SK-N-SH (cell line): Measurements from ENCODE around the gene MAPK8IP1. TPM values are rescaled to one million over a fixed set of nuclear protein-coding genes. Genes with fewer than 3 reads are reported as not detected.
"Not testable (repeated sequence)": the region's sequence is repeated elsewhere in the genome, so short reads cannot be mapped to it uniquely, and the experiment has no call there.

Source experiments
- CTCF ChIA-PET: fragments of 300-600, 350-600 bp; formaldehyde crosslinking; extraction: SDS; loops from one replicate; lab custom pipeline; 2021; lab: Yijun Ruan, JAX
- POLR2A ChIA-PET: fragments of 350-600 bp; sonication (Branson Sonifier 250); formaldehyde crosslinking; extraction: SDS; loops from one replicate; lab custom pipeline; 2020; ENCODE audit warnings: antibody characterized with exemption, inconsistent platforms; lab: Yijun Ruan, JAX
- DNase-seq: peaks from one replicate; pipeline ENCODE4 v3.0.0; 2012
- H2AFZ ChIP-seq: fragments of 200-600 bp; sonication (generic); 2 replicates; pipeline ENCODE4 v1.8.1; 2016; ENCODE audit warnings: antibody characterized with exemption, mild to moderate bottlenecking, low read depth
- H3F3A ChIP-seq: fragments of 200-600 bp; sonication (generic); replicated peaks from 2 replicates; pipeline ENCODE3; 2016; ENCODE audit warnings: antibody characterized with exemption, mild to moderate bottlenecking; ENCODE audit not compliant: insufficient read depth
- H3K27ac ChIP-seq, 2 experiments: fragments of 200-500 bp in 1 of 2; fragments of 200-600 bp in 1 of 2; sonication (Bioruptor generic) in 1 of 2; sonication (generic), shearing (Covaris generic) in 1 of 2; 2 replicates each; pipeline versions ENCODE4 v1.5.1 to v1.6.1; 2014 to 2016; ENCODE audit warnings: low read depth in 2 of 2, inconsistent platforms in 1 of 2, low read length in 1 of 2, mild to moderate bottlenecking in 1 of 2, mixed read lengths in 1 of 2
- H3K27me3 ChIP-seq: fragments of 200-600 bp; sonication (generic), shearing (Covaris generic); 2 replicates; pipeline ENCODE4 v1.6.1; 2016; ENCODE audit warnings: mixed run types; ENCODE audit not compliant: insufficient read depth
- H3K36me3 ChIP-seq, 2 experiments: fragments of 200-500 bp in 1 of 2; fragments of 200-600 bp in 1 of 2; sonication (Bioruptor generic) in 1 of 2; sonication (generic) in 1 of 2; replicated peaks in 1 of 2; 2 replicates each; pipeline versions ENCODE3 to v1.5.1; 2014 to 2016; ENCODE audit warnings: low read length in 1 of 2, mild to moderate bottlenecking in 1 of 2; ENCODE audit not compliant: insufficient read depth in 2 of 2, control insufficient read depth in 1 of 2
- H3K4me1 ChIP-seq, 2 experiments: fragments of 200-500 bp in 1 of 2; fragments of 200-600 bp in 1 of 2; sonication (Bioruptor generic) in 1 of 2; sonication (generic), shearing (Covaris generic) in 1 of 2; 2 replicates each; pipeline versions ENCODE4 v1.5.1 to v1.6.1; 2014 to 2016; ENCODE audit warnings: low read depth in 1 of 2, low read length in 1 of 2, mixed run types in 1 of 2; ENCODE audit not compliant: insufficient read depth in 2 of 2, control insufficient read depth in 1 of 2
- H3K4me2 ChIP-seq: fragments of 200-600 bp; sonication (generic), shearing (Covaris generic); 2 replicates; pipeline ENCODE4 v1.6.1; 2017; ENCODE audit warnings: mixed run types
- H3K4me3 ChIP-seq, 2 experiments: fragments of 200-500 bp in 1 of 2; fragments of 200-600 bp in 1 of 2; sonication (Bioruptor generic) in 1 of 2; sonication (generic), shearing (Covaris generic) in 1 of 2; 2 replicates each; pipeline versions ENCODE4 v1.5.1 to v1.8.1; 2014 to 2016; ENCODE audit warnings: low read depth in 2 of 2, inconsistent platforms in 1 of 2, low read length in 1 of 2, mild to moderate bottlenecking in 1 of 2, mixed read lengths in 1 of 2, moderate library complexity in 1 of 2
- H3K79me2 ChIP-seq: fragments of 200-600 bp; sonication (generic); 2 replicates; pipeline ENCODE4 v1.8.1; 2017; ENCODE audit warnings: mild to moderate bottlenecking; ENCODE audit not compliant: insufficient read depth
- H3K9ac ChIP-seq: fragments of 200-600 bp; sonication (generic); 2 replicates; pipeline ENCODE4 v1.6.1; 2017; ENCODE audit warnings: mixed run types
- H3K9me2 ChIP-seq: fragments of 200-600 bp; sonication (generic); 2 replicates; pipeline ENCODE4 v1.6.1; 2017; ENCODE audit warnings: mixed run types
- H3K9me3 ChIP-seq: fragments of 200-600 bp; sonication (generic); 2 replicates; pipeline ENCODE4 v1.6.1; 2017; ENCODE audit warnings: mixed run types, mild to moderate bottlenecking, moderate library complexity
- H4K20me1 ChIP-seq: fragments of 200-600 bp; sonication (generic); 2 replicates; pipeline ENCODE4 v1.6.1; 2017; ENCODE audit warnings: mild to moderate bottlenecking, mixed run types; ENCODE audit not compliant: insufficient read depth
- CHD2 ChIP-seq: fragments of 150-350 bp; IDR thresholded peaks from 2 replicates; pipeline ENCODE4 v1.6.1; 2018; ENCODE audit warnings: low read length; ENCODE audit not compliant: partially characterized antibody
- EZH2phosphoT487 ChIP-seq: fragments of 200-600 bp; sonication (generic); IDR thresholded peaks from 2 replicates; pipeline ENCODE4 v1.6.1; 2017; ENCODE audit warnings: low read depth, mixed run types, mild to moderate bottlenecking, antibody characterized with exemption, moderate library complexity, borderline replicate concordance
- FOSL2 ChIP-seq: IDR thresholded peaks from 2 replicates; pipeline ENCODE4 v1.4.0; 2012; ENCODE audit warnings: low read depth, mild to moderate bottlenecking, moderate library complexity, borderline replicate concordance
- FOXM1 ChIP-seq: IDR thresholded peaks from 2 replicates; pipeline ENCODE4 v1.4.0; 2012; ENCODE audit warnings: low read depth, mild to moderate bottlenecking
- GABPA ChIP-seq: IDR thresholded peaks from 2 replicates; pipeline ENCODE4 v1.4.0; 2012; ENCODE audit warnings: low read depth, mild to moderate bottlenecking
- MEF2A ChIP-seq: IDR thresholded peaks from 2 replicates; pipeline ENCODE4 v1.4.0; 2012; ENCODE audit warnings: low read depth, borderline replicate concordance
- NRF1 ChIP-seq: IDR thresholded peaks from 2 replicates; pipeline ENCODE4 v1.6.1; 2012; ENCODE audit warnings: low read depth, mild to moderate bottlenecking, low read length
- POLR2AphosphoS5 ChIP-seq: IDR thresholded peaks from 2 replicates; pipeline ENCODE4 v1.6.1; 2012; ENCODE audit warnings: low read depth, low read length
- RCOR1 ChIP-seq: fragments of 150-350 bp; IDR thresholded peaks from 2 replicates; pipeline ENCODE4 v1.6.1; 2017; ENCODE audit warnings: antibody characterized with exemption, low read length
- RFX5 ChIP-seq: IDR thresholded peaks from 2 replicates; pipeline ENCODE4 v1.6.1; 2012; ENCODE audit warnings: mild to moderate bottlenecking, improper control_type of control experiment, low read length
- RXRA ChIP-seq: IDR thresholded peaks from 2 replicates; pipeline ENCODE4 v1.4.0; 2012; ENCODE audit warnings: low read depth, mild to moderate bottlenecking, borderline replicate concordance
- SIN3A ChIP-seq: IDR thresholded peaks from 2 replicates; pipeline ENCODE4 v1.6.1; 2012; ENCODE audit warnings: low read depth, mild to moderate bottlenecking, low read length, moderate library complexity, borderline replicate concordance
- SMC3 ChIP-seq: IDR thresholded peaks from 2 replicates; pipeline ENCODE4 v1.6.1; 2012; ENCODE audit warnings: low read depth, low read length, improper control_type of control experiment
- TAF1 ChIP-seq: IDR thresholded peaks from 2 replicates; pipeline ENCODE4 v1.6.1; 2012; ENCODE audit warnings: low read depth, mild to moderate bottlenecking, low read length, moderate library complexity, borderline replicate concordance
- TCF12 ChIP-seq: IDR thresholded peaks from 2 replicates; pipeline ENCODE4 v1.4.0; 2012
- TEAD4 ChIP-seq: IDR thresholded peaks from 2 replicates; pipeline ENCODE4 v1.4.0; 2012; ENCODE audit warnings: mild to moderate bottlenecking, borderline replicate concordance; ENCODE audit not compliant: insufficient read depth
- YY1 ChIP-seq: IDR thresholded peaks from 2 replicates; pipeline ENCODE4 v1.4.0; 2012; ENCODE audit warnings: low read depth, mild to moderate bottlenecking
- WGBS: methylation state at CpG from one replicate; pipeline ENCODE4 v1.1.6; 2017; ENCODE audit warnings: low lambda C conversion rate; 5-methylcytosine and 5-hydroxymethylcytosine counted together
- polyA plus RNA-seq, 3 experiments: library from polyadenylated mRNA; depleted of rRNA; stranded (reverse); fragments of >200 nt; gene quantifications; 2 replicates each; pipeline ENCODE4 v1.2.3, GENCODE V29; 2012
- TF ChIP-seq, protein P1 (sequence below): IDR thresholded peaks from 2 replicates; pipeline ENCODE4 v1.4.0; 2012; ENCODE audit warnings: low read depth
- TF ChIP-seq, protein P2 (sequence below): IDR thresholded peaks from 2 replicates; pipeline ENCODE4 v1.4.0; 2012; ENCODE audit warnings: low read depth, borderline replicate concordance
- TF ChIP-seq, protein P3 (sequence below): IDR thresholded peaks from 2 replicates; pipeline ENCODE4 v1.4.0; 2012; ENCODE audit warnings: low read depth, borderline replicate concordance
- TF ChIP-seq, protein P4 (sequence below): IDR thresholded peaks from 2 replicates; pipeline ENCODE4 v1.6.1; 2012; ENCODE audit warnings: mild to moderate bottlenecking, low read depth, low read length, moderate library complexity

MAPK8IP1 gene
- polyA plus RNA-seq, 1 of the 3 experiments (the other 2 are of a cell fraction), result 12.5 TPM

DNA sequence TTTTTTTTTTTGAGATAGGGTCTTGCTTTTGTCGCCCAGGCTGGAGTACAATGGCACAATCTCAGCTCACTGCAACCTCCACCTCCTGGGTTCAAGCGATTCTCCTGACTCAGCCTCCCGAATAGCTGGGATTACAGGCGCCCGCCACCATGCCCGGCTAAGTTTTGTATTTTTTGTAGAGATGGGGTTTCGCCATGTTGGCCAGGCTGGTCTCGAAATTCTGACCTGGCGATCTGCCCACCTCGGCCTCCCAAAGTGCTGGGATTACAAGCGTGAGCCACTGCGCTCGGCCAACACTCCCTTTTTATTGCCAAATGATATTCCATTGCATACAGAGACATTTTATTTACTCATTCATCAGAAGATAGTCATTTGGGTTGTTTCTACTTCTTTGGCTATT is 45.2 kb upstream of the MAPK8IP1 start:
- H3K79me2 ChIP-seq, CTCF ChIA-PET, H2AFZ ChIP-seq, H3K27me3 ChIP-seq, H3K9ac ChIP-seq, H3K4me1 ChIP-seq, H3K9me3 ChIP-seq, POLR2A ChIA-PET, H3K27ac ChIP-seq, DNase-seq, H3K9me2 ChIP-seq, H3F3A ChIP-seq, H3K36me3 ChIP-seq, H3K4me2 ChIP-seq, H3K4me3 ChIP-seq, H4K20me1 ChIP-seq: not testable (repeated sequence)
- 79% methylated on average over 12 of the region's 13 CpGs for WGBS

DNA sequence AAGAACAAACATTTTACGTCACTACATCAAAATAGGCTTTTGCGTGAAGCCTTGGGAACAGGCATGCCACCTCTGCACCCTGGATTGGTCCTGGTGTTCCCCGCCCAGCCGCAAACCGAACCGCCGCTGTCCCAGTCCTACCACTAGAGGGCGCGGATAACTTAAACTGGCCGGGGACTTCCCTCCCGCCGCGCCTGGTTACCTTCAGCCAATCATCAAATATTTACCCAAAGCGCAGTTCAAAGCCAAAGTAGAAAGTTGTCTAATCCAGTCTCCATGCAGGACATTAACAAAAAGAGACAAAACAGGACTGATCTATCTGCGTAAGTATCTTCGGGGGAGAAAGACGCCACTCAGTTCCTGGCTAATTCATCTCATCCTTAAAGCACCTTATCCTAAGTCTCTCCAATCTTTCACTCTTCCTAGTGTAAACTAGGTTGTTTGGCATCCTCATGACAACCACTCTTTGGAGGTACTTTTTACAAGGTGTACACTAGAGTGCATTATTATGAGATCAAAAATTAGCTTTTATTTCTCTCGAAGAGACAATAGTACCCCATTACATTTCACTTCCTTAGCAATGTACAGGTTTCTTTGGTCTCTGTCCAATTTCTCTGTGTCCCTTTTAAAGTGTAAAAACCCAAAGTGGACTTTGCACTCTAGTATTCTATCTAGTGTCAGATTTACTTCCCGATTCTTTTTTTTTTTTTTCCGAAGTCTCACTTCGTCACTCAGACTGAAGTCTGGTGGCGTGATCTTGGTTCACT is 42.1 kb upstream of the MAPK8IP1 start:
- ChIA-PET POLR2A (no interaction called here), CTCF (interaction anchor here (0.6 to 6.5 kb wide), 25 partner anchors 10 to 163 kb away, joined by 3 to 47 read pairs (median 4); no protein-coding TSS in a partner anchor)
- peak; percentile 85 for DNase-seq
- peak overlapping the region; percentile 2 to 38; a peak in 1 of 4 replicates for H3K4me3 ChIP-seq
- H3K4me1 ChIP-seq, result peaks cover 0 to 9% of the 10 kb centered on the region in 2 experiments; a peak in 2 of 4 replicates
- peak overlapping the region; percentile 74; the same call in 1 of the 2 replicates for H2AFZ ChIP-seq
- no peaks in the 10 kb centered on the region for H3K9me3 ChIP-seq
- H3K9ac ChIP-seq, result peak overlapping the region; percentile 40; the same call in 1 of the 2 replicates
- H3K79me2 ChIP-seq, result peaks cover 9% of the 10 kb centered on the region
- H3F3A ChIP-seq, result no peaks in the 10 kb centered on the region
- H3K9me2 ChIP-seq, result no peaks in the 10 kb centered on the region
- peaks cover 3% of the 10 kb centered on the region for H4K20me1 ChIP-seq
- 15% methylated on average over 21 of the region's 22 CpGs for WGBS
- H3K36me3 ChIP-seq, result no peaks in the 10 kb centered on the region
- H3K4me2 ChIP-seq, result peak overlapping the region; percentile 14; the same call in 1 of the 2 replicates
- no peaks in the 10 kb centered on the region for H3K27me3 ChIP-seq
- H3K27ac ChIP-seq, result peak overlapping the region in 1 of 2 experiments; percentile 29; a peak in 1 of 4 replicates
- TF ChIP-seq POLR2AphosphoS5 (no peak), RFX5 (no peak), TCF12 (no peak), CHD2 (peak; percentile 37), SIN3A (no peak), EZH2phosphoT487 (no peak), NRF1 (no peak), FOSL2 (no peak), MEF2A (no peak), FOXM1 (no peak), SMC3 (peak; percentile 72), RCOR1 (0 out of 2 replicates have a peak, but pooled peaks have one; percentile 21), TAF1 (no peak), RXRA (no peak), TEAD4 (no peak), YY1 (no peak), GABPA (no peak)
- TF ChIP-seq, protein P1, sequence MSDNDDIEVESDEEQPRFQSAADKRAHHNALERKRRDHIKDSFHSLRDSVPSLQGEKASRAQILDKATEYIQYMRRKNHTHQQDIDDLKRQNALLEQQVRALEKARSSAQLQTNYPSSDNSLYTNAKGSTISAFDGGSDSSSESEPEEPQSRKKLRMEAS, result peak; percentile 52; the same call in 1 of the 2 replicates
- TF ChIP-seq, protein P2, sequence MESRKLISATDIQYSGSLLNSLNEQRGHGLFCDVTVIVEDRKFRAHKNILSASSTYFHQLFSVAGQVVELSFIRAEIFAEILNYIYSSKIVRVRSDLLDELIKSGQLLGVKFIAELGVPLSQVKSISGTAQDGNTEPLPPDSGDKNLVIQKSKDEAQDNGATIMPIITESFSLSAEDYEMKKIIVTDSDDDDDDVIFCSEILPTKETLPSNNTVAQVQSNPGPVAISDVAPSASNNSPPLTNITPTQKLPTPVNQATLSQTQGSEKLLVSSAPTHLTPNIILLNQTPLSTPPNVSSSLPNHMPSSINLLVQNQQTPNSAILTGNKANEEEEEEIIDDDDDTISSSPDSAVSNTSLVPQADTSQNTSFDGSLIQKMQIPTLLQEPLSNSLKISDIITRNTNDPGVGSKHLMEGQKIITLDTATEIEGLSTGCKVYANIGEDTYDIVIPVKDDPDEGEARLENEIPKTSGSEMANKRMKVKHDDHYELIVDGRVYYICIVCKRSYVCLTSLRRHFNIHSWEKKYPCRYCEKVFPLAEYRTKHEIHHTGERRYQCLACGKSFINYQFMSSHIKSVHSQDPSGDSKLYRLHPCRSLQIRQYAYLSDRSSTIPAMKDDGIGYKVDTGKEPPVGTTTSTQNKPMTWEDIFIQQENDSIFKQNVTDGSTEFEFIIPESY, result no peak
- TF ChIP-seq, protein P3, sequence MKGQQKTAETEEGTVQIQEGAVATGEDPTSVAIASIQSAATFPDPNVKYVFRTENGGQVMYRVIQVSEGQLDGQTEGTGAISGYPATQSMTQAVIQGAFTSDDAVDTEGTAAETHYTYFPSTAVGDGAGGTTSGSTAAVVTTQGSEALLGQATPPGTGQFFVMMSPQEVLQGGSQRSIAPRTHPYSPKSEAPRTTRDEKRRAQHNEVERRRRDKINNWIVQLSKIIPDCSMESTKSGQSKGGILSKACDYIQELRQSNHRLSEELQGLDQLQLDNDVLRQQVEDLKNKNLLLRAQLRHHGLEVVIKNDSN, result no peak
- TF ChIP-seq, protein P4, sequence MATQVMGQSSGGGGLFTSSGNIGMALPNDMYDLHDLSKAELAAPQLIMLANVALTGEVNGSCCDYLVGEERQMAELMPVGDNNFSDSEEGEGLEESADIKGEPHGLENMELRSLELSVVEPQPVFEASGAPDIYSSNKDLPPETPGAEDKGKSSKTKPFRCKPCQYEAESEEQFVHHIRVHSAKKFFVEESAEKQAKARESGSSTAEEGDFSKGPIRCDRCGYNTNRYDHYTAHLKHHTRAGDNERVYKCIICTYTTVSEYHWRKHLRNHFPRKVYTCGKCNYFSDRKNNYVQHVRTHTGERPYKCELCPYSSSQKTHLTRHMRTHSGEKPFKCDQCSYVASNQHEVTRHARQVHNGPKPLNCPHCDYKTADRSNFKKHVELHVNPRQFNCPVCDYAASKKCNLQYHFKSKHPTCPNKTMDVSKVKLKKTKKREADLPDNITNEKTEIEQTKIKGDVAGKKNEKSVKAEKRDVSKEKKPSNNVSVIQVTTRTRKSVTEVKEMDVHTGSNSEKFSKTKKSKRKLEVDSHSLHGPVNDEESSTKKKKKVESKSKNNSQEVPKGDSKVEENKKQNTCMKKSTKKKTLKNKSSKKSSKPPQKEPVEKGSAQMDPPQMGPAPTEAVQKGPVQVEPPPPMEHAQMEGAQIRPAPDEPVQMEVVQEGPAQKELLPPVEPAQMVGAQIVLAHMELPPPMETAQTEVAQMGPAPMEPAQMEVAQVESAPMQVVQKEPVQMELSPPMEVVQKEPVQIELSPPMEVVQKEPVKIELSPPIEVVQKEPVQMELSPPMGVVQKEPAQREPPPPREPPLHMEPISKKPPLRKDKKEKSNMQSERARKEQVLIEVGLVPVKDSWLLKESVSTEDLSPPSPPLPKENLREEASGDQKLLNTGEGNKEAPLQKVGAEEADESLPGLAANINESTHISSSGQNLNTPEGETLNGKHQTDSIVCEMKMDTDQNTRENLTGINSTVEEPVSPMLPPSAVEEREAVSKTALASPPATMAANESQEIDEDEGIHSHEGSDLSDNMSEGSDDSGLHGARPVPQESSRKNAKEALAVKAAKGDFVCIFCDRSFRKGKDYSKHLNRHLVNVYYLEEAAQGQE, result no peak
